ENCODE results near the gene LFNG.

Gene LFNG

DNA sequence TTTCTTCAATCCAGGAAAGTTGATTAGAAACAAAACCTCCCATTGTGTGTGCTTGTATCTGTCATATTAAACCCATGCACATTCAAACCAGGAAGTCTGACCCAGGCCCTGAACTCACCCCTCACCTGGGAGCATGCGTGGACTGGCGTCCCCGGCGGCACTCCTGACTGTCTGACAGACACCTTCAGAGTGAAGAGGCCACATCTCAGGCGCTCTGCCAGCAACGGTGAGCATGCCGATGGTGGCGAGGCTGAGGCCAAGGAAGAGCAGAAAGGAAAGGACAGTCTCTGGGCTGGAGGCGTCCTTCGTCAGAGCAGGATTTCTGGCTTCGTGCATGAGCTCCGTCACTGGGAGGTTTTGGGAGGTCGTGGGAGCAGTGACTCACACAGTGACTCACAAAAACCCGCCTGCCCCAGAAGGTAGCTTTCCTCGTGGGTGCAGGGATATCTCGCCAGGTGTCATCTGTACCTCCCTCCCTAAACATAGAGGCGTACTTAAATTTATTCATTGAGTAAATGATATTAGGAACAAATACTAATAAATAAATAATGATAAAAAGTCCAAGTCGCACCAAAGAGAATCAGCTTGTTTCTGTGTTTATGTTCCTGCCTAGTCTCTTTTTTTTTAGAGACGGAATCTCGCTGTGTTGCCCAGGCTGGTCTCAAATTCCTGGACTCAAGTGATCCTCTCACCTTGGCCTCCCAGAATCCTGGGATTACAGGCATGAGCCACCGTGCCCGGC is 52.7 kb downstream of the LFNG start:
- DNase-seq, result no peak

DNA sequence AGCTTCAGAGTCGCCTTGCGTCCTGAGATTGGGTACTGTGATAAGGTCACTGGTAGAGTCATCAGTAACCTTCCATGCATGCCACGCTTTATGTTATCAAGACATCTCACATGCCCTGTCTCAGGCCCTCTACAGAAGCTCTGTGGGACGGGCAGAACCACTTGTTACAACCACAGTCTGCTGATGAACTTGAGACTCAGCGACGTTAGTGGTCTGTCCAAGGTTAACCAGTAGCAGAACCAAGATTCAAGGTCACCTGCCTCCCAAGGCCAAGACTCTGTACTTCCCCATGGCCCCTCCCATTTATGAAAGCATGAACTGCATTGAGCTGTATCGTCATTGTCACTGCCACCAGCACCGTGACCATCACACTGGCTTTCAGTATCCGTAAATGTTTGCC is 54.2 kb downstream of the LFNG start:
- no peak for DNase-seq

DNA sequence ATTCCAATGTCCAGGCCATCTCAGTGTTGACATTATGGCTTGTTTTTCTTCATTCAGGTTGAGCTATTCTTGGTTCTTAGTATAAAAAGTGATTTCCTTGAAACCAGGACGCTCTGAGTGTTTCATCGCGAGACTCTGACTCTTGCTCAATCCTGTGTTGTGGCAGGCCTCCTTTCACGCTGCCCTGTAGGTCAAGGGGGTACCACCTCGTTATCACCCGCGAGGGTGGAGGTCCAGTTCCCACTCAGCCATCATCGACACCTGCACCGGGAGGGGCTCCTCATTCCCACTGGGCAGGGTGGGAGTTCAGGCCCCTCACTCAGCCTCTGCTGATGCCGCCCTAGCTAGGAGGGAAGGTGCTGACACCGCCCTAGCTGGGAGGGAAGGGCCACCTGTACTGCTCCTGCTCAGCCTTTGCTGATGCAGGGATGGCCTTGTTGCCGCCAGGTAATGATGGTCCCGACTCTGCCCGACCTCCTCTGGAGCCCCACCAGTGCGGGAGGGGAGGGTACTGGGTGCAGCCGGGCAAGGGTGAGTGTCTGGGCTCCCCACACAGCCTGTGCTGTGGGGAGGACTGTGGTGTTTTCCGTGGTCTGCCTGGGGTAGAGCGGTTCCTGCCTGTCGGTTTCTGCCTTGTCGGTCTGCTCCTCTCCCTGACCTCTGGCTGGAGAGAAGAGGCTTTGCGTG is 55.6 kb downstream of the LFNG start:
- DNase-seq, result no peak

DNA sequence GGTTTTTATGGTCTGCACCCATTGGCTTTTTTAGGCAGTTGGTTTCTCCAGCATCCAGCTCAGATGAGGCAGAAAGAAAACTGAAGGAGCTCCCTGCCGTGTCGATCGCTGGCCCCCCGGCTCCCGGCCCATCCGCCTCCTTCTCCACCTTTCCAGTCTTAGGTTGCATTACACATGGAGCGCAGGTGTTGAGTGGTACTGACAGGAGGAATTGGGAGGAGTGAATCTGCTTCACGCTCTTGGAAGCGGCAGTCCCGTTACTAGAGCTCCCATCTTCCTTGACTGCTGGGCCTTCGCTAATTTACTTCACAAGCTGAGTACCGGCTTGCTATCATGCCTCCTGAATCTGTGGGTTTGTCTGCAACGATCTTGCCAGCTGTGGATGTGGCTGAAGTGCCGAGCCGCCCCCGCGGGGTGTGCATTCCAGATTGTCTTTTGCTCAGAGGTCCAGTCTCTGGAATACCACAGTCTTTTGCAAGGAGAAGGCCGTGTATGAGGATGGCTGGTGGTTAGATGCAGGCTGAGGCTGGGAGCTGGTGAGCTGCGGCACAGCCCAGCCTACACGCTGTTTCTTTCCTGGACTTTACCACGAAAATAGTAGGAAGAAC is 56.3 kb downstream of the LFNG start:
- DNase-seq, result no peak

DNA sequence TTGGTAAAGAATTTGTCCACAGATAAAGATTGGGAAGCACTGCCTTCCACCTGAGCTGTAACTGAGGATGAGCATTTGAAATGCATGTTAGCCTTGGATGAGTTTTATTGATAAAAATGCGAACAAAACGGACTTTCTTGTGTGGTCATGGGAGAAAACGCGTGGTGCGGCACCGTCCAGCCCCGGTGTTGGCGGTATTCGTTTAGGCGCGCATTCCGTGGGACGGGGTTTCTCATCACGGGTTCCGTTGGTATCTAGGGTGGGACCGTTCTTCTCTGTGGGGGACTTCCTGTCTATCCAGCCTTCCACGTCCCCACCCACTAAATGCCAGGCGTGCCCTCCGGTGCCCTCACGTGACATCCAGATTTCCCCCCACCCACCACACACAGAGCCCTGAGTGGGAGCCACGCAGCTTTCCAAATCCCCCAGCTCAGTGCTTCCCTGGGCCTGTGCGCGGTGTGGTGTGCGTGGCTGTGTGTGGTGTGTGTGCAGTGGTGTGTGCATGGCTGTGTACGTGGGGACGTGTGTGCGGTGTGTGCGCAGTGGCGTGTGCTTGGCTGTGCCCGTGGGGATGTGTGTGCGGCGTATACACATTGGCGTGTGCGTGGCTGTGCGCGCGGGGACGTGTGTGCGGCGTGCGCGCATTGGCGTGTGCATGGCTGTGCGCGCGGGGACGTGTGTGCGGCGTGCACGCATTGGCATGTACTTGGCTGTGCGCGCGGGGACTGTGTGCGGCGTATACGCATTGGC is 57.3 kb downstream of the LFNG start:
- no peak for DNase-seq
